Smooth muscle cell (in vitro differentiated cells): ENCODE measurements around the gene WWC2. TPM values are rescaled to one million over a fixed set of nuclear protein-coding genes. Genes with fewer than 3 reads are reported as not detected.

Source experiments
- DNase-seq: peaks from one replicate; lab custom pipeline; 2025; ENCODE audit not compliant: unreplicated experiment; lab: John Stamatoyannopoulos, UW
- H2AFZ ChIP-seq: fragments of 200-600 bp; sonication (generic); 2 replicates; pipeline ENCODE4 v1.6.0; 2016; ENCODE audit warnings: antibody characterized with exemption, low read depth, mild to moderate bottlenecking
- H3F3A ChIP-seq: fragments of 200-600 bp; sonication (generic); 2 replicates; pipeline ENCODE4 v1.6.0; 2017; ENCODE audit warnings: antibody characterized with exemption, low read depth
- H3K27ac ChIP-seq: fragments of 200-600 bp; sonication (generic); 2 replicates; pipeline ENCODE4 v1.5.1; 2016; ENCODE audit warnings: low read depth, mild to moderate bottlenecking
- H3K27me3 ChIP-seq: fragments of 200-600 bp; sonication (generic); 2 replicates; pipeline ENCODE4 v1.6.1; 2016; ENCODE audit warnings: low read depth, mild to moderate bottlenecking
- H3K36me3 ChIP-seq: fragments of 200-600 bp; sonication (generic); 2 replicates; pipeline ENCODE4 v1.5.1; 2016; ENCODE audit warnings: low read depth
- H3K4me1 ChIP-seq: fragments of 200-600 bp; sonication (generic); 2 replicates; pipeline ENCODE4 v1.5.1; 2016; ENCODE audit warnings: low read depth
- H3K4me2 ChIP-seq: fragments of 200-600 bp; sonication (generic); 2 replicates; pipeline ENCODE4 v1.6.0; 2016; ENCODE audit warnings: mild to moderate bottlenecking
- H3K4me3 ChIP-seq: fragments of 200-600 bp; sonication (generic); 2 replicates; pipeline ENCODE4 v1.5.1; 2016; ENCODE audit warnings: mild to moderate bottlenecking
- H3K79me2 ChIP-seq: fragments of 200-600 bp; sonication (generic); 2 replicates; pipeline ENCODE4 v1.6.0; 2016; ENCODE audit warnings: low read depth, mild to moderate bottlenecking
- H3K9ac ChIP-seq: fragments of 200-600 bp; sonication (generic); 2 replicates; pipeline ENCODE4 v1.6.0; 2016; ENCODE audit warnings: low read depth
- H3K9me3 ChIP-seq: fragments of 200-600 bp; sonication (generic); replicated peaks from 2 replicates; pipeline ENCODE4 v1.5.1; 2016; ENCODE audit warnings: low read depth
- H4K20me1 ChIP-seq: fragments of 200-600 bp; sonication (generic); 2 replicates; pipeline ENCODE4 v1.6.0; 2016; ENCODE audit warnings: low read depth
- CTCF ChIP-seq: fragments of 200-600 bp; sonication (generic); IDR thresholded peaks from 2 replicates; pipeline ENCODE4 v1.5.1; 2017; ENCODE audit warnings: borderline replicate concordance, mild to moderate bottlenecking, antibody characterized with exemption; ENCODE audit not compliant: insufficient read depth, poor library complexity, severe bottlenecking
- WGBS: methylation state at CpG from one replicate; pipeline ENCODE4 v1.1.7; 2016; ENCODE audit warnings: low lambda C conversion rate; 5-methylcytosine and 5-hydroxymethylcytosine counted together
- polyA plus RNA-seq: library from polyadenylated mRNA; unstranded; fragments of >200 nt; fragmentation: Nextera tagmentation; extraction: Ambion mirVana; gene quantifications from 2 replicates; pipeline ENCODE4 v1.2.1, GENCODE V29; 2016
- total RNA-seq: library from RNA; depleted of rRNA; stranded (reverse); fragments of >200 nt; gene quantifications from 2 replicates; pipeline ENCODE4 v1.2.3, GENCODE V29; 2014

WWC2 gene
- total and polyA plus RNA-seq, 2 experiments from 2014 or later = 11.2 to 13.5 TPM

GRCh38 chr4:183369073-183369472 lies 270.0 kb downstream of the WWC2 start:
- Histone ChIP-seq H3K9me3 (no peaks in the 10 kb centered on the region), H3K4me3 (no peak overlapping the region), H2AFZ (no peak overlapping the region), H3F3A (no peaks in the 10 kb centered on the region), H3K79me2 (no peaks in the 10 kb centered on the region), H3K9ac (no peak overlapping the region), H3K36me3 (no peaks in the 10 kb centered on the region), H4K20me1 (no peaks in the 10 kb centered on the region), H3K27ac (no peak overlapping the region), H3K4me1 (no peaks in the 10 kb centered on the region), H3K4me2 (no peak overlapping the region), H3K27me3 (no peaks in the 10 kb centered on the region)
- 73% methylated on average over 8 of the region's 8 CpGs for WGBS
- TF ChIP-seq CTCF = no peak
- no peak for DNase-seq

Other genes with a start within 250 kb of the WWC2 start
- gene DCTD, start 181.9 kb upstream of the WWC2 start, total RNA-seq = 62.5 and 85.3 TPM in 2 replicates
- 69.2 and 84.4 TPM in 2 replicates for gene DCTD, start 181.9 kb upstream of the WWC2 start, polyA plus RNA-seq
- gene CLDN22, start 221.0 kb downstream of the WWC2 start, total RNA-seq = not detected in 2 replicates
- 0.08 TPM in 1 of 2 replicates, not detected in the other for gene CLDN22, start 221.0 kb downstream of the WWC2 start, polyA plus RNA-seq
- not detected in 2 replicates for gene CLDN24, start 223.2 kb downstream of the WWC2 start, total RNA-seq
- not detected in 2 replicates for gene CLDN24, start 223.2 kb downstream of the WWC2 start, polyA plus RNA-seq